GM08714 (cell line): ENCODE measurements around the gene EDNRB.
"Not testable (repeated sequence)": the region's sequence is repeated elsewhere in the genome, so short reads cannot be mapped to it uniquely, and the experiment has no call there.

Experiments used
- H3K4me3 ChIP-seq: fragments of 200-500 bp; sonication (Bioruptor generic); 2 replicates; pipeline ENCODE4 v1.5.1; 2014; ENCODE audit warnings: mild to moderate bottlenecking, low read length, inconsistent platforms
- ZNF274 ChIP-seq: IDR thresholded peaks from 2 replicates; pipeline ENCODE4 v1.6.1; 2012; ENCODE audit warnings: mild to moderate bottlenecking, low read depth, low read length

The EDNRB gene

DNA sequence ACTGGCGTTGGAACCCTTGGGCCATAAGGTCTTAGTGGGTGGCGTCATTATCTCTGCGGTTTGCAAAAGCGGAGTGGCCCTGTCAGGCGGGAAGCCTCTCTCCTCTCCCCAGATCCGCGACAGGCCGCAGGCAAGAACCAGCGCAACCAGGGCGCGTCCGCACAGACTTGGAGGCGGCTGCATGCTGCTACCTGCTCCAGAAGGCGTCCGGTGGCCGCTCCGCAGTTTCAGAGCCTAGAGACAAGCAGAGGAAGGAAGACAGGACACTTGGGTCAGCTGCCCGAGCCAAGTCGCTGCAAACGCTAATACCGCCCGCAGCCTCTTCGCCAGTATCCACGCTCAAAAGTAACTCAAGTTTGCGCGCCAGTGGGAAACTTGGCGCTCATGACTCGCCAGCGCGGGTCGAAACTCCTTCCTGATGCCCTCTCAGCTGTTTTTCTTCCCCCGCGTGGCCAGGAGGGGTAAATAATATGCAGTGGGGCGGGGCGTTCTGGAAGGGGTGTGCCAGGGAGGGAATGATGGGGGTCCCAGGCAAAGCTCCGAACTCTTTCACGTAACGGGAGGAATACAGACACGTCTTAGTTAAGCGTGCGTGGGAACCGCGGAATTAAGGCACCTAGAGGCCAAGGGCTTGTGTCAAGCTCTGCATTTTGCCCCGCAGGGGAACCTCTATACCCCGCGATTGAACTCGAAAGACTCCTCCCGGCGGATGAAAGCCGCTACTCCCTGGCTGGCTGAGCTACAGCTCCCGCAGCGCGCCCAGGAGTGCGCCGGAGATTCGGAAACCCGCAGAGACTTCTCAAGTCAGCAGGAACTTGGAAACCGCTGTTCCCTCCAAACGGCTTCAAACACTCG lies at the start of gene EDNRB:
EDNRB (minus strand) TSS at position 441 of the 855 bp plus-strand sequence; CDS start at position 183, 258 bp downstream.
- H3K4me3 ChIP-seq, result peak within 1 kb of the TSS; percentile 55; the same call in 1 of the 2 replicates
- no peak for TF ChIP-seq ZNF274

DNA sequence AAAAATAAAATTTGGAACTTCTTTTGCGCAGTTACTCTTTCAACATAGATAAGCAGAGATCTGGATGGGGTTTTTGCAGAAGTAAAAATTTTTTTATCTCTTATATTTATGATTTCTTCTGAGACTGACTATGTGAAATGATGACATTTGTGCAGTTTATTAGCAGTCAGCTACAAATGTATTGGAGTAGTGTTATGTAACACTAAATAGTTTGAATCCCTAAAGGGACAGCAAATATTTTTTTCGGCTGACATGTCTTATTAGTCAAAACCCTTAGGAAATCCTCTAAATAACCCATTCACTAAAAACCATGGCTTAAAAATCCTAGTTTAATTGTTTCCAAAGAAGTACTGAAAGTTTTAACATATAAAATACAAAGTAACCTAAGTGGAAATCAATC lies 48.0 kb upstream of the EDNRB start:
- no peak for TF ChIP-seq ZNF274
- no peak overlapping the region for H3K4me3 ChIP-seq

DNA sequence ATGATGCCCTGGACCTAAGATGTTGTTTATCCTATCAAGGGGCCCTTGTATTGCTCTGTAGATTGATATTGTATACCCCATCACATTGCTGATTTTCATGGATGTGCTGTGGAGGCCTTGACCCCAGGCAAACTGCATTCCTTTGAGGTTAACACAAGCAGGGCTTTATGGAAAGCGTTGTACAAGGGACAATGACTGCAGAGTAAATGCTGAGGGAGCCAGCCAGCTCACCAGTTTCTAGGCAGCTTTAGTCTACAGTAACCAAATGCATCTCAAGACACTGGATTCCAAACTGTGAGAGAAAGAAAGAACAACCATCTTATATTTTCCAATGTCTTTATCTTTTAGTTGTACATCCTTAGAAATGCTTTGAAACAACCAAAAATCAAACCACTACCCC lies 34.1 kb upstream of the EDNRB start:
- H3K4me3 ChIP-seq, result no peak overlapping the region
- TF ChIP-seq ZNF274, result no peak

DNA sequence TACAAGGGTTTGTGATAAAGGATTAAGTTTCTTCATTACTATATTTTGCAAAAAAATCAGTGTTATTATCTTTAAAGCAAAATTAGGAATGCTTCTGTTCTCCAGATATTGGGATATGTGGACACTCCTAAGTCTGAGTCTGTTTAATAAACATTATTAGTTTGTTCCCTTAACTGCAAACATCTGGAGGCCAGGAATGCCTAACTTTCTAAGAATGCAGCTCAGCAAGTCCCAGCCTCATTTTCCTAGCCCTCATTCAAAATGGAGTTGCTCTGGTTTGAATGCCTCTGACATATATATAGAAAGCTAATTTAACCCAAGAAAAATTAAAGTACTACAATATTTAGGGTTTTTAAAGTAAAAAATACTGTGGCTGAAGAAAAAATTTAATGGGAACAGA lies 33.6 kb upstream of the EDNRB start:
- no peak overlapping the region for H3K4me3 ChIP-seq
- TF ChIP-seq ZNF274, result no peak

DNA sequence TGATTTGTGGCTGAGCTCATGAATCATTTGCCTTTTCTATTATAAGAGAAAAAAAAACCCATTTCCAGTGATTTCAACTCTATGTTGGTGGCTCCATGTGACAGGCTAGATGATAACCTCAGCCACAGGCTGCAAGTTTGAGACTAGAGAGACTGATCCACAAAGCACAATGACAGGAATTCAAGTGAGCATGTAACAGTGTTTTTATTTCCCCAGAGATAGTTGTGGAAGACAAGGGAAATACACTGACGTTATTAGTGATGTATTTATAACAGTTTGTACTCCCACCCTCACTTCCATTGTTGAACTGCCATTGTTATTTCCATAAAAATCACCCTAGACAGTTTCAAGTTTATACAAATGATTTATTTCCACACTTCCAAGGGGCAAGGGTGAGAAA lies 27.9 kb upstream of the EDNRB start:
- H3K4me3 ChIP-seq, result no peak overlapping the region
- TF ChIP-seq ZNF274, result no peak

DNA sequence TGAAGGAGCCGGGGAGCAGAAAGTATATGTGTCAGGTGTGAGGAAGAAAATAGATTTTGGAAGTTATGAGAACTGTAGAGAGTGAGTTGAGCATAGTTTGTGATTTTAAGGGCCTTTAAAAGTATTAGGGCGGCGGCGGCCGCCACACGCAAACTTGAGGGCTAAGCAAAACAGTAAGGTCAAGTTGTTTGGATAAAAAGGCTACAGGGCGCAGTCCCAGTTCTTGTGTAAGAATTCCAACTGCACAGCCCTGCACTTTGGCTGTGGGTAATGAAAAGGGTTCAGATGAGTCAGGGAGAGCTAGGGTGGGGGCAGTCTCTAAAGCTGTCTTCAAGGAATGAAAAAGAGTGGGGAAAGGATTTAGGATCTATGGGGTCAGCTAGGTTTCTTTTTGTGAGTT lies 16.4 kb upstream of the EDNRB start:
- not testable (repeated sequence) for H3K4me3 ChIP-seq

DNA sequence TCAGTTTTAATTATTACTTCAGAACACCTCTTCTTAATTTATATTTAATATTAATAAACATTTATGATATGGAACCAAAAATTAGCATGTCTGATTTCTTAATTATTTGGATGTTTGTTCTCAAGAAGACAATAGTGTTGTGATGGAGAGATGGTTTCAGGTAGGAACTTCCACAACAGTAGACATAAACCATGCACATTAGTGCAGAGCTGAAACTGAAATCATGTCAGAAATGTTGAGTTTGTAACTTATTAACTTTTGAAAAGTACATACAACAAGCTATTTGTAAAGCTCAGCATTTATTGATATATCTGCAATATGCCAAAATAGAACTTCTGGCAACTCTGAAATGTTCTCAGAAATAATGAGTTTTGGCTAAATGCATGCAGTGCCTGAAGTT lies 11.8 kb upstream of the EDNRB start:
- no peak for TF ChIP-seq ZNF274

DNA sequence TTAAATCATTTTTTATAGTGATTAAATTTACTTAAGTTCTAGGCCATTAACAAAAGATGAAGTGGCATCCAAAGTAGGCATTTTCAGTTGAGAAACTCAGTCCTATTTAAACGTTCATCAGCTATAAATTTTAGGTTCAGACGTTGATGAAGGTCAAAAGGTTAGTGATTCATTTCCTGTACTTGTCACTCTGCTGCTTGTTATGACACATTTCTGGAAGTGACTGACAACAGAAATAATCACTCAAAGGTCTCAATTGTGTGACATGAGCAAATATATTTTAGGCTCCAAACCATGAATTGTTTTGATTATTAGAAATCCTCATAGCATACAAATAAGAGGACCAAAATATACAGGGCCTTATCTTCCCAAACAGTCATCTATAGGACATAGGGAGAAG lies 10.3 kb upstream of the EDNRB start:
- H3K4me3 ChIP-seq, result no peak overlapping the region
- TF ChIP-seq ZNF274, result no peak

More for the DNA sequence above, 11.8 kb upstream of the EDNRB start:
- H3K4me3 ChIP-seq, result no peak overlapping the region

DNA sequence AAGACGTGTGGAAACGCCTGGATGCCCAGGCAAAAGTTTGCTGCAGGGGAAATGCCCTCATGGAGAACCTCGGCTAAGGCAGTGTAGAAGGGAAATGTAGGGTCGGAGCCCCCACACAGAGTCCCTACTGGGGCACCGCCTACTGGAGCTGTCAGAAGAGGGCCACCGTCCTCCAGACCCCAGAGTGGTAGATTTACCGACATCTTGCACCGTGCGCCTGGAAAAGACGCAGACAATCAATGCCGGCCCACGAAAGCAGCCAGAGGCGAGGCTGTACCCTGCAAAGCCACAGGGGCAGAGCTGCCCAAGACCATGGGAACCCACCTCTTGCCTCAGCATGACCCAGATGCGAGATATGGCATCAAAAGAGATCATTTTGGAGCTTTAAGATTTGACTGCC lies 7.0 kb upstream of the EDNRB start:
- no peak overlapping the region for H3K4me3 ChIP-seq
- no peak for TF ChIP-seq ZNF274

DNA sequence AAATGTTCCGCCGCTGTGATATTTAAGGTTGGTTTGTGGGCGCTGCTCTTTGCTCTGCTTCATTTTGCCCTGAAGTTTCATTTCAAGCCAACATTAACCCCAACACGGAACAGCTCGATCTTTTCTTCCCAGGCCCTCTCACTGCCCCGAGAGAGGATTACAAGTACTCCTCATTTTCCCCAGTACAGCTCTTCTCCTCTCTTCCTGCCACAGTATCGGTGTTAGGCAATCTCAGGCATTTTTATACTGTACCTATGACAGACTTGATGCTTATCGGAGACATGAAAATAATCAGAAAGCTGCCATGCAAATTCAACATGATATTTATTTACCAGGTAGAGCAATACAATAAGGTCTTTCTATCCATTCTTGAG lies 1.3 kb upstream of the EDNRB start:
- TF ChIP-seq ZNF274, result no peak
- H3K4me3 ChIP-seq, result no peak overlapping the region; the same call in 1 of the 2 replicates

DNA sequence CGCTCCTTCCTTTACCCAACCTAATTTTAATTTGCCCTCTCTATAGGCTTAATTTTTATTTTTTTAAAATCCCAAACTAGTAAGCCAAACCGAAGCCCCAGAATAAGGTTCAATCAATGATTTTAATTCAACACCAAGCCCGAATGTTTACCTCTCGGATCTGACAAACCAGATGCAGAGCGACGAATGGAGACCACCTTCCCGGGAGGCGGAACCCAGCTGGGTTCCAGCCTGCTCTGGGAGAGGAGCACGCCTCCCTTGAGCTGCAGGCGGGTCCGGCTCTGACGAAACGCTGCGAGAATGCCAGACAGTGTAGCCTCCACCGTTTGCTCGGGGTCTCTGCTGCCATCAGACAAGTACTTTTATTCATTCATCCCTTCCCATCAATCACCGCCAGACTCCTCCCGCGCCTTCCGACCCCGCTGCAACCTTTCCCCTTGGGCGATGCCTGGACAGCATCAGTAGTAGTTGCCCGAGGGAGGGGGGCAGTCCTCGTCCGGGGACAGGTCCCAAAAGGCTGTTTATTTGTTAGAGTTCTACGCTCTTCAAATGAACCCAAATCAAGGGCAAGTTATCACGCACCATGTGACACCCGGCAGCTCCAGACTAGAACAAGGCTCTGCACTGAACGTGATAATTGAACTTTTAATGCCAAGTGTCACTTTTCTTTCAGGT lies 752 bp upstream of the EDNRB start:
- TF ChIP-seq ZNF274, result no peak
- peak overlapping the region; percentile 55; the same call in 1 of the 2 replicates for H3K4me3 ChIP-seq

DNA sequence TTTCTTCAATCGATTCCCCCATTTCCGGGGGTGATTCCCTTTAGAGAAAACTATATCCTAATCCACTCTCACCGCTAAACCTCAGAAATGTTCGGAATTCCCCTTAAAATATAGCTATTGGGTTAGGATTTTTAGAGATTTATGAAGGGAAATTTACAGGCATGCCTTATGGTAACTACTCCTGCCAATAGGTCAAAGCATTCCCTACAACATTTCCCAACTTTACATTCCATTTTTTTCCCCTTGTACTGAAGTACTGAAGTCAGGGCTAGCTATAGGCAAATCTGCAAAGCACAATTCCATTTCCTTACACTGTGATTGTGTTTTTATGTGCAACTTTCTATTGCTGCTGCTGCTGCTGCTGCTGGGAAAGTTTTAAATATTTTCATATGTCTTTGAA lies 2.1 kb downstream of the EDNRB start:
- no peak overlapping the region for H3K4me3 ChIP-seq
- TF ChIP-seq ZNF274, result no peak

DNA sequence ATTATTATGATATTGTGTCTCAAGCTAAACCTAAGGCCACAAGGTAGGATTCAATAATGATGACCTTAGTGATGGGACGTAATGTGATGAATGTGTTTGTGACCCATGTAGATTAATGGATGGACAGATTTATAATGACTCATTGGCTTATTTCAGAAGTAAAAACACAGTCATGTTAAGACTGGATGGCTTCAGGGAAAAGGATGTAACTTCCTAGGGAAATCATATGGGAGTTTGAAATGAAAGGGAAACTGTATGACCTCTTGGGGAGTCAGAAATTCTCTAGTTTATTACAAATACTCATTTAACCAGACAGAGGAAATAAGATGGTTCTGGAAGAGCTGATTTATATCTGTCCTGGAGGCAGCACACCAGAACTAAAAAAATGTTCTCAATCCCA lies 2.9 kb downstream of the EDNRB start:
- H3K4me3 ChIP-seq, result no peak overlapping the region
- TF ChIP-seq ZNF274, result no peak

DNA sequence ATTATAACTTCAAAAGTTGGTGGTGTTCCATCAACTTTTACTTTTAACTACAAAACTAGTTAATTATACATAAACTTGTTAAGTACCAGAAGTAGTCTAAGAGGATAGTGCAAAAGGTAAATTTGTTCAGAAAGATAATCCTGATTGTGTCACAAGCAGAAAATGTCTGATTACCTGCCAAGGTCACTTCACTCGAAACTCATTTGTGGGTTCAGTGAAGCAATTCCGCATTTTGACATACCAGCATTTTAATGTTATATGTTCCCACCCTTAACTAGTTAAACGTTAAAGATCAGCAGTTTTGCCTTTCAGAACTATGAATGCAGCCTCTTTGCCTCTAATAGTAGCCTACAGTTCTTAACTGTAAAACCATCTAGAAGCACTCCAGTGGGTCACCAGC lies 5.6 kb downstream of the EDNRB start:
- TF ChIP-seq ZNF274, result no peak

DNA sequence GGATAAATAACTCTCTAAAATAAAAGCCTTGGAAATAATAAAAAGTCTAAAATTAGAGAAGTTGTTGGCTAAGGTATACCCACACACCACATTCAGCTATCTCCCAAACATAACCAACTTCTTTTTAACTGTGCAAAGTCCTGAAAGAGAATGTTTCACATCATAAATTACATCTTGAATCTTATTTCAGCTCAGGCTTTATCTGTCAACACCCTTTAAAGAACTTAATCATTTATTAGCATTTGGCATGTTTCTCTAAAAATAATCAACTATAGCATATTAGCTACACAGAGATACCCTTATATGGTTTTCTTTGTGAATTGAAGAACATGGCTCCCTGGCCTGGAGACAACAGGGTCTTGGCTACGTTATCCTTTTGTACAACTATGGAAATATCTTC lies 6.9 kb downstream of the EDNRB start:
- H3K4me3 ChIP-seq, result no peak overlapping the region
- TF ChIP-seq ZNF274, result no peak

More for the DNA sequence above, 5.6 kb downstream of the EDNRB start:
- no peak overlapping the region for H3K4me3 ChIP-seq
